GM12891 (cell line): ENCODE results near the gene CRB2.

ENCODE experiments used
- POLR2A ChIP-seq: IDR thresholded peaks from 2 replicates; pipeline ENCODE4 v1.6.1; 2011; ENCODE audit warnings: low read depth, low read length, control low read depth
- POLR2AphosphoS5 ChIP-seq: IDR thresholded peaks from 2 replicates; pipeline ENCODE4 v1.6.1; 2011; ENCODE audit warnings: low read depth, low read length, control low read depth
- TAF1 ChIP-seq: IDR thresholded peaks from 2 replicates; pipeline ENCODE4 v1.6.1; 2011; ENCODE audit warnings: low read depth, low read length, control low read depth

DNA sequence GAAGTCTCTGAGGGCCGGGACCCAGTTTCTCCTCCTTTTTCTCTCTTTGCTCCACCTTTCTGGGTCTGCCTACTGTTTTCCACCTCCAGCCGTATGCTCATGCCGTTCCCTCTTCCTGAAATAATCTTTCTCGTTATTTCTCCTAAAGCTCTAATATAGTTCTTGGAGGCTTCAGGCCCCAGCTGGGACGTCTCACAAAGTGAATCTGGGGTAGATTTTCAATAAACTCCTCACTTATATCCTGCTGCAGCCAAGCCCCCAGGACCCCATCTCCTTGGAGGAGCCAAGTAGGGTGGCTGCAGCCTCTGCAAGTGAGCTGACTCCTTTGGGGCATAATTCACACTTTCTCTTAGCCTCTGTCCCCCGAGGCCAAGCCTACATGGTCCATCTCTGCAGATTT lies 14.2 kb upstream of the CRB2 start:
- TF ChIP-seq POLR2A (no peak), TAF1 (no peak), POLR2AphosphoS5 (no peak)
